BJ (cell line): ENCODE measurements around the gene SPSB2. TPM values are rescaled to one million over a fixed set of nuclear protein-coding genes. Genes with fewer than 3 reads are reported as not detected.
"Not testable (repeated sequence)": the region's sequence is repeated elsewhere in the genome, so short reads cannot be mapped to it uniquely, and the experiment has no call there.

Source experiments
- CTCF ChIA-PET: fragments of 350-600 bp; formaldehyde crosslinking; extraction: SDS; loops from one replicate; lab custom pipeline; 2021; ENCODE audit warnings: antibody characterized with exemption, inconsistent platforms; lab: Yijun Ruan, JAX
- POLR2A ChIA-PET: fragments of 300-600 bp; sonication (Branson Sonifier 250); formaldehyde crosslinking; extraction: SDS; loops from one replicate; lab custom pipeline; 2021; ENCODE audit warnings: antibody characterized with exemption; lab: Charles Lee
- DNase-seq: peaks from one replicate; pipeline ENCODE4 v3.0.0-alpha.2; 2011; ENCODE audit warnings: low read depth
- H3K27me3 ChIP-seq: 2 replicates; pipeline ENCODE4 v1.6.0; 2011; ENCODE audit warnings: low read length; ENCODE audit not compliant: control insufficient read depth, insufficient read depth
- H3K36me3 ChIP-seq: 2 replicates; pipeline ENCODE4 v1.5.1; 2011; ENCODE audit warnings: low read length; ENCODE audit not compliant: control insufficient read depth, insufficient read depth
- H3K4me3 ChIP-seq: 2 replicates; pipeline ENCODE4 v1.5.1; 2011; ENCODE audit warnings: low read depth, mild to moderate bottlenecking, control low read depth, low read length
- polyA plus RNA-seq: library from polyadenylated mRNA; depleted of rRNA; stranded (reverse); fragments of >200 nt; gene quantifications from 2 replicates; pipeline ENCODE4 v1.2.3, GENCODE V29; 2011
- TF ChIP-seq, protein P1 (sequence below): IDR thresholded peaks from 2 replicates; pipeline ENCODE4 v1.5.1; 2011; ENCODE audit warnings: low read depth, mild to moderate bottlenecking, control low read depth, inconsistent platforms, low read length, moderate library complexity; ENCODE audit not compliant: insufficient read depth

Gene SPSB2
- polyA plus RNA-seq, 1 experiment: 7.3 TPM

- CTCF ChIA-PET: interaction anchor here (0.5 to 9.7 kb wide), 20 partner anchors 11 to 1788 kb away, joined by 3 to 112 read pairs (median 8); partner anchors contain the start of genes C12orf57, CDCA3, ENO2 and GNB3
- H3K36me3 ChIP-seq: peaks cover 26% of the 10 kb centered on the region
- DNase-seq: no peak
These were observed 1.8 kb downstream of the SPSB2 start for GRCh38 chr12:6871052-6871957.

GRCh38 chr12:6870304-6870703, 2.8 kb downstream of the SPSB2 start:
- H3K4me3 ChIP-seq, H3K27me3 ChIP-seq, DNase-seq: not testable (repeated sequence)
- CTCF ChIA-PET: interaction anchor here (1.4 to 9.7 kb wide), 5 partner anchors 15 to 98 kb away, joined by 4 to 112 read pairs (median 8); partner anchors contain the start of genes CDCA3 and USP5
- H3K36me3 ChIP-seq: peaks cover 27% of the 10 kb centered on the region
- POLR2A ChIA-PET: interaction anchor here (3.7 kb wide), 1 partner anchor 18 kb away, joined by 19 read pairs; the partner anchor contains the start of genes CDCA3 and USP5

More at GRCh38 chr12:6871052-6871957, 1.8 kb downstream of the SPSB2 start:
- TF ChIP-seq, protein P1, sequence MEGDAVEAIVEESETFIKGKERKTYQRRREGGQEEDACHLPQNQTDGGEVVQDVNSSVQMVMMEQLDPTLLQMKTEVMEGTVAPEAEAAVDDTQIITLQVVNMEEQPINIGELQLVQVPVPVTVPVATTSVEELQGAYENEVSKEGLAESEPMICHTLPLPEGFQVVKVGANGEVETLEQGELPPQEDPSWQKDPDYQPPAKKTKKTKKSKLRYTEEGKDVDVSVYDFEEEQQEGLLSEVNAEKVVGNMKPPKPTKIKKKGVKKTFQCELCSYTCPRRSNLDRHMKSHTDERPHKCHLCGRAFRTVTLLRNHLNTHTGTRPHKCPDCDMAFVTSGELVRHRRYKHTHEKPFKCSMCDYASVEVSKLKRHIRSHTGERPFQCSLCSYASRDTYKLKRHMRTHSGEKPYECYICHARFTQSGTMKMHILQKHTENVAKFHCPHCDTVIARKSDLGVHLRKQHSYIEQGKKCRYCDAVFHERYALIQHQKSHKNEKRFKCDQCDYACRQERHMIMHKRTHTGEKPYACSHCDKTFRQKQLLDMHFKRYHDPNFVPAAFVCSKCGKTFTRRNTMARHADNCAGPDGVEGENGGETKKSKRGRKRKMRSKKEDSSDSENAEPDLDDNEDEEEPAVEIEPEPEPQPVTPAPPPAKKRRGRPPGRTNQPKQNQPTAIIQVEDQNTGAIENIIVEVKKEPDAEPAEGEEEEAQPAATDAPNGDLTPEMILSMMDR: no peak
- Histone ChIP-seq H3K27me3 (no peaks in the 10 kb centered on the region), H3K4me3 (peak overlapping the region; percentile 65; the same call in 1 of the 2 replicates)
- POLR2A ChIA-PET: interaction anchor here (1.1 to 3.7 kb wide), 2 partner anchors 19 to 20 kb away, joined by 5 to 19 read pairs; partner anchors contain the start of genes CDCA3 and USP5

GRCh38 chr12:6869049-6870021, 3.8 kb downstream of the SPSB2 start:
- CTCF ChIA-PET: interaction anchor here (0.6 to 9.7 kb wide), 24 partner anchors 9 to 244 kb away, joined by 3 to 112 read pairs (median 5); partner anchors contain the start of genes CDCA3, LRRC23, MLF2 and PTMS

GRCh38 chr12:6868211-6869048, 4.7 kb downstream of the SPSB2 start:
- CTCF ChIA-PET: interaction anchor here (0.6 to 9.7 kb wide), 24 partner anchors 8 to 245 kb away, joined by 3 to 112 read pairs (median 6); partner anchors contain the start of genes CDCA3, ENO2, LRRC23 and MLF2
- DNase-seq: no peak
- Histone ChIP-seq H3K4me3 (peak overlapping the region; percentile 98), H3K27me3 (no peaks in the 10 kb centered on the region), H3K36me3 (peaks cover 34% of the 10 kb centered on the region)
- TF ChIP-seq, protein P1: peak; percentile 38; the same call in 1 of the 2 replicates
- POLR2A ChIA-PET: interaction anchor here (0.6 to 4.7 kb wide), 2 partner anchors 16 to 24 kb away, joined by 3 to 34 read pairs; partner anchors contain the start of genes CDCA3 and USP5

More at GRCh38 chr12:6869049-6870021, 3.8 kb downstream of the SPSB2 start:
- no peak for DNase-seq
- Histone ChIP-seq H3K36me3 (peaks cover 31% of the 10 kb centered on the region), H3K4me3 (peak overlapping the region; percentile 98), H3K27me3 (no peaks in the 10 kb centered on the region)
- TF ChIP-seq, protein P1: peak; percentile 86
- POLR2A ChIA-PET: interaction anchor here (4.7 kb wide), 1 partner anchor 17 kb away, joined by 34 read pairs; the partner anchor contains the start of genes CDCA3 and USP5
